SW 1271 (cell line): Measurements from ENCODE around the gene UBA1.

Experiments
- DNase-seq, 2 experiments: peaks; one replicate each; lab custom pipeline; 2025; lab: John Stamatoyannopoulos, UW

Gene UBA1

GRCh38 chrX:47187106-47187677, 6.4 kb upstream of the UBA1 start:
- DNase-seq: no peak

- no peak for DNase-seq
These were observed 3.7 kb upstream of the UBA1 start for GRCh38 chrX:47189906-47190305.

- DNase-seq: peak; percentile 74 to 79
These were observed 3.0 kb upstream of the UBA1 start for GRCh38 chrX:47190445-47191269.

- no peak for DNase-seq
These were observed 2.3 kb upstream of the UBA1 start for GRCh38 chrX:47191331-47191730.

GRCh38 chrX:47191806-47192401, 1.7 kb upstream of the UBA1 start:
- no peak for DNase-seq

- DNase-seq: no peak
These were observed 662 bp downstream of the UBA1 start for GRCh38 chrX:47194194-47194787.

- no peak for DNase-seq
These were observed 2.5 kb downstream of the UBA1 start for GRCh38 chrX:47196098-47196497.

GRCh38 chrX:47197526-47197925, 3.9 kb downstream of the UBA1 start:
- no peak for DNase-seq

- no peak for DNase-seq
These were observed 4.5 kb downstream of the UBA1 start for GRCh38 chrX:47198026-47198686.

- no peak for DNase-seq
These were observed 5.1 kb downstream of the UBA1 start for GRCh38 chrX:47198687-47199080.

- no peak for DNase-seq
These were observed 5.7 kb downstream of the UBA1 start for GRCh38 chrX:47199286-47199685.

- no peak for DNase-seq
These were observed 6.9 kb downstream of the UBA1 start for GRCh38 chrX:47200385-47201150.

- no peak for DNase-seq
These were observed 7.8 kb downstream of the UBA1 start for GRCh38 chrX:47201345-47201944.

GRCh38 chrX:47202316-47202715, 8.7 kb downstream of the UBA1 start:
- DNase-seq: no peak

- DNase-seq: no peak
These were observed 9.2 kb downstream of the UBA1 start for GRCh38 chrX:47202877-47203276.

GRCh38 chrX:47204970-47205369, 11.3 kb downstream of the UBA1 start:
- no peak for DNase-seq

GRCh38 chrX:47206316-47206715, 12.7 kb downstream of the UBA1 start:
- DNase-seq: no peak

GRCh38 chrX:47208108-47208507, 14.5 kb downstream of the UBA1 start:
- no peak for DNase-seq

- DNase-seq: no peak
These were observed 16.0 kb downstream of the UBA1 start for GRCh38 chrX:47209508-47210238.

GRCh38 chrX:47210661-47211425, 17.2 kb downstream of the UBA1 start:
- no peak for DNase-seq
